Neural cell (in vitro differentiated cells): ENCODE results near the gene TDG. TPM values are rescaled to one million over a fixed set of nuclear protein-coding genes. Genes with fewer than 3 reads are reported as not detected.

Source experiments
- H2AFZ ChIP-seq: fragments of 200-600, 300-800 bp; sonication (generic), shearing (Covaris generic); 2 replicates; pipeline ENCODE4 v1.6.0; 2014; ENCODE audit warnings: low read depth, mild to moderate bottlenecking, antibody characterized with exemption, low read length, moderate library complexity
- H3F3A ChIP-seq: fragments of 200-600 bp; shearing (Covaris generic); 2 replicates; pipeline ENCODE4 v1.6.1; 2016; ENCODE audit warnings: mild to moderate bottlenecking, moderate library complexity, mixed read lengths, antibody characterized with exemption, low read length; ENCODE audit not compliant: insufficient read depth, poor library complexity, severe bottlenecking
- H3K27ac ChIP-seq: fragments of 200-600, 300-800 bp; sonication (generic), shearing (Covaris generic); 2 replicates; pipeline ENCODE4 v1.5.1; 2014; ENCODE audit warnings: mild to moderate bottlenecking, low read length, moderate library complexity
- H3K27me3 ChIP-seq: fragments of 300-800, 200-600 bp; sonication (generic), shearing (Covaris generic); 2 replicates; pipeline ENCODE4 v1.6.0; 2014; ENCODE audit warnings: mild to moderate bottlenecking, low read depth, low read length, moderate library complexity; ENCODE audit not compliant: insufficient read depth
- H3K36me3 ChIP-seq: fragments of 300-800, 200-600 bp; sonication (generic), shearing (Covaris generic); 2 replicates; pipeline ENCODE4 v1.5.1; 2014; ENCODE audit warnings: mild to moderate bottlenecking, antibody characterized with exemption, low read length, moderate library complexity; ENCODE audit not compliant: insufficient read depth
- H3K4me2 ChIP-seq: fragments of 300-800, 200-600 bp; sonication (generic), shearing (Covaris generic); 2 replicates; pipeline ENCODE4 v1.6.0; 2014; ENCODE audit warnings: mild to moderate bottlenecking, low read length
- H3K4me3 ChIP-seq: fragments of 300-800, 200-600 bp; sonication (generic), shearing (Covaris generic); 2 replicates; pipeline ENCODE4 v1.5.1; 2014; ENCODE audit warnings: mild to moderate bottlenecking, low read length, moderate library complexity
- H3K79me2 ChIP-seq: fragments of 200-600 bp; shearing (Covaris generic); replicated peaks from 2 replicates; pipeline ENCODE4 v1.6.0; 2014; ENCODE audit warnings: mild to moderate bottlenecking, low read length, moderate library complexity; ENCODE audit not compliant: insufficient read depth
- H3K9ac ChIP-seq: fragments of 300-800, 200-600 bp; sonication (generic), shearing (Covaris generic); 2 replicates; pipeline ENCODE4 v1.6.1; 2016; ENCODE audit warnings: mild to moderate bottlenecking, low read length, mixed read lengths
- H3K9me2 ChIP-seq: fragments of 200-600 bp; shearing (Covaris generic); 2 replicates; pipeline ENCODE4 v1.6.1; 2016; ENCODE audit warnings: mild to moderate bottlenecking, low read length, mixed read lengths; ENCODE audit not compliant: insufficient read depth
- H3K9me3 ChIP-seq: fragments of 200-600, 300-800 bp; sonication (generic), shearing (Covaris generic); 2 replicates; pipeline ENCODE4 v1.6.1; 2016; ENCODE audit warnings: mild to moderate bottlenecking, mixed run types, low read length, moderate library complexity, mixed read lengths
- H4K20me1 ChIP-seq: fragments of 200-600 bp; shearing (Covaris generic); 2 replicates; pipeline ENCODE4 v1.6.1; 2016; ENCODE audit warnings: mild to moderate bottlenecking, mixed run types; ENCODE audit not compliant: insufficient read depth
- EP300 ChIP-seq: fragments of 450-650 bp; conservative IDR thresholded peaks from 2 replicates; pipeline ENCODE4 v1.6.1; 2014; ENCODE audit warnings: antibody characterized with exemption, mild to moderate bottlenecking, moderate library complexity; ENCODE audit not compliant: poor library complexity, severe bottlenecking
- EZH2 ChIP-seq: fragments of 200-600, 300-800 bp; shearing (Covaris generic), sonication (generic); IDR thresholded peaks from 2 replicates; pipeline ENCODE4 v1.6.1; 2014; ENCODE audit warnings: antibody characterized with exemption, low read length, borderline replicate concordance, mild to moderate bottlenecking; ENCODE audit not compliant: insufficient read depth, poor library complexity, severe bottlenecking
- MXI1 ChIP-seq: fragments of 450-650 bp; conservative IDR thresholded peaks from 2 replicates; pipeline ENCODE4 v1.6.1; 2014; ENCODE audit warnings: antibody characterized with exemption, mild to moderate bottlenecking; ENCODE audit not compliant: poor library complexity, severe bottlenecking
- POLR2AphosphoS5 ChIP-seq: IDR thresholded peaks from 2 replicates; pipeline ENCODE4 v1.6.1; 2012
- RAD21 ChIP-seq: fragments of 450-650 bp; conservative IDR thresholded peaks from 2 replicates; pipeline ENCODE4 v1.6.1; 2014; ENCODE audit warnings: antibody characterized with exemption, mild to moderate bottlenecking, moderate library complexity
- REST ChIP-seq: IDR thresholded peaks from 2 replicates; pipeline ENCODE4 v1.6.1; 2012; ENCODE audit warnings: borderline replicate concordance
- SMC3 ChIP-seq: fragments of 450-650 bp; conservative IDR thresholded peaks from 2 replicates; pipeline ENCODE4 v1.6.1; 2014; ENCODE audit warnings: antibody characterized with exemption, mild to moderate bottlenecking, moderate library complexity; ENCODE audit not compliant: poor library complexity
- TAF1 ChIP-seq: IDR thresholded peaks from 2 replicates; pipeline ENCODE4 v1.6.1; 2012; ENCODE audit warnings: low read depth
- polyA plus RNA-seq: library from polyadenylated mRNA; depleted of rRNA; stranded (reverse); fragments of >200 nt; gene quantifications from 2 replicates; pipeline ENCODE4 v1.2.3, GENCODE V29; 2014
- TF ChIP-seq, protein P1 (sequence below): fragments of 450-650 bp; IDR thresholded peaks from 2 replicates; pipeline ENCODE4 v1.5.1; 2014; ENCODE audit warnings: antibody characterized with exemption, mild to moderate bottlenecking, moderate library complexity; ENCODE audit not compliant: poor library complexity, severe bottlenecking

Gene TDG
- polyA plus RNA-seq, 1 donor from 2014 or later = 128 TPM

DNA sequence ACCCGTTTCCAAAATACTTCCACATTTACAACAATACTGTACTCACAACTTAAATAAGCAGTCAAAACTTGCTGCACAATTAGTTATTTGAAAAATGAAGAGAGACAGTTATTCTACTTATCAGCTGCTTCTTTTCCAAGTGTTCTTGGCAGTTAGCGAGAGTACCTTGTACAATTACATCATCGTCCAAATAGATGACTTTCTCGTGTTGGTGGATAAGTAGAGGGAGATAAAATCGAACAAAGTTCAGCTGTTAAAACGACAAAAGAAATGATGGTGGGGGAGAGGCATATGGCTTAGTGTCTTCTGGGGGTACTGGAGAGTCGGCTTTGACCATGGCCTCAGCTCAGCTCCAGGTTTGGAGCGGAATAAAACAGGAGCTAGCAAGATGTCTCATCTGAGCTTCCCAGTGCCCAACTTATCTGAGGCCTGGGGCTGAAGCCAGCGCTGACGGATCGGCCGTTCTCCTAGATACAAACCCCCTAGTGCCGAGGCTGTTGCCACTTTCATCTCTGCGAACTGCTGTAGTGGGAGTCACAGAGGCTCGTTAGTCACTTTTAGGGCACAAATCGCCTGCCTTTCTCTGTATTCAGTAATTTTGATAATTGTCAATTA lies 31.7 kb downstream of the TDG start:
- TF ChIP-seq MXI1 (no peak), EP300 (no peak), REST (no peak), TAF1 (no peak), EZH2 (no peak), RAD21 (no peak), SMC3 (no peak), POLR2AphosphoS5 (no peak)
- TF ChIP-seq, protein P1, sequence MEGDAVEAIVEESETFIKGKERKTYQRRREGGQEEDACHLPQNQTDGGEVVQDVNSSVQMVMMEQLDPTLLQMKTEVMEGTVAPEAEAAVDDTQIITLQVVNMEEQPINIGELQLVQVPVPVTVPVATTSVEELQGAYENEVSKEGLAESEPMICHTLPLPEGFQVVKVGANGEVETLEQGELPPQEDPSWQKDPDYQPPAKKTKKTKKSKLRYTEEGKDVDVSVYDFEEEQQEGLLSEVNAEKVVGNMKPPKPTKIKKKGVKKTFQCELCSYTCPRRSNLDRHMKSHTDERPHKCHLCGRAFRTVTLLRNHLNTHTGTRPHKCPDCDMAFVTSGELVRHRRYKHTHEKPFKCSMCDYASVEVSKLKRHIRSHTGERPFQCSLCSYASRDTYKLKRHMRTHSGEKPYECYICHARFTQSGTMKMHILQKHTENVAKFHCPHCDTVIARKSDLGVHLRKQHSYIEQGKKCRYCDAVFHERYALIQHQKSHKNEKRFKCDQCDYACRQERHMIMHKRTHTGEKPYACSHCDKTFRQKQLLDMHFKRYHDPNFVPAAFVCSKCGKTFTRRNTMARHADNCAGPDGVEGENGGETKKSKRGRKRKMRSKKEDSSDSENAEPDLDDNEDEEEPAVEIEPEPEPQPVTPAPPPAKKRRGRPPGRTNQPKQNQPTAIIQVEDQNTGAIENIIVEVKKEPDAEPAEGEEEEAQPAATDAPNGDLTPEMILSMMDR = no peak
- Histone ChIP-seq H3K4me3 (no peak overlapping the region), H3K36me3 (no peaks in the 10 kb centered on the region), H3K79me2 (no peaks in the 10 kb centered on the region), H3K4me2 (no peak overlapping the region), H3K9me3 (no peaks in the 10 kb centered on the region), H3K9ac (no peak overlapping the region), H2AFZ (no peak overlapping the region), H3K9me2 (no peaks in the 10 kb centered on the region), H3F3A (no peaks in the 10 kb centered on the region), H3K27me3 (no peaks in the 10 kb centered on the region), H4K20me1 (no peaks in the 10 kb centered on the region), H3K27ac (no peak overlapping the region)

GRCh38 chr12:103998976-103999375 lies 33.3 kb downstream of the TDG start:
- H3K27me3 ChIP-seq = no peaks in the 10 kb centered on the region
- no peak overlapping the region for H3K27ac ChIP-seq
- H3K9ac ChIP-seq = no peak overlapping the region
- no peaks in the 10 kb centered on the region for H3K36me3 ChIP-seq
- no peak for TF ChIP-seq EP300
- TF ChIP-seq SMC3 = no peak
- no peak for TF ChIP-seq REST
- TF ChIP-seq RAD21 = no peak
- no peak for TF ChIP-seq POLR2AphosphoS5
- TF ChIP-seq EZH2 = no peak
- TF ChIP-seq MXI1 = no peak
- no peak for TF ChIP-seq TAF1
- TF ChIP-seq, protein P1 = no peak
- no peak overlapping the region for H3K4me3 ChIP-seq
- no peaks in the 10 kb centered on the region for H3K79me2 ChIP-seq
- no peaks in the 10 kb centered on the region for H3F3A ChIP-seq
- H3K9me3 ChIP-seq = no peaks in the 10 kb centered on the region
- H3K4me2 ChIP-seq = no peak overlapping the region
- H3K9me2 ChIP-seq = no peaks in the 10 kb centered on the region
- H4K20me1 ChIP-seq = no peaks in the 10 kb centered on the region
- H2AFZ ChIP-seq = no peak overlapping the region
